SK-N-MC (cell line): ENCODE results near the gene LRRC70.

Experiments used
- EZH2 ChIP-seq: fragments of 200-600 bp; sonication (generic); IDR thresholded peaks from one replicate; pipeline ENCODE4 v1.6.1; 2017; ENCODE audit warnings: antibody characterized with exemption
- POLR2AphosphoS5 ChIP-seq: IDR thresholded peaks from 2 replicates; pipeline ENCODE4 v1.6.1; 2012; ENCODE audit warnings: mild to moderate bottlenecking, low read depth, low read length, borderline replicate concordance

DNA sequence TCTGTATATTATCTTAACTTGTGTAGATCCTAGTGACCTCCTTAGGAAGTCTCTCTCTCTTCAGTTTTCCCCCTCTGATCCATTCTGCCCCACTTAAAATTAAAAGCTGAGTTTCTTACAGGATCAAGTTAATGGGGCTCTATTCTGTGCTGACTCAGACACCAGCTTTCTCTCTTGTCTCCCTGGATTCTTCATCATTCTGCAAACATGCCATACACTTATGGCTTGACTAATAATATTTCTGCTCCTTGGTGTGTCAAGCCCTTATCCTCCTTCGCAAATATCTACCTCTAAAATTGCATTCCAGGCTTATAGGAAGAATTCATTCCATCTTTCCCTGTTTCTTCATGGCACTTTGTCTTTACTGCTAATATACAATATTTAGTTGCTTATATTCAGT lies 18.1 kb downstream of the LRRC70 start:
- TF ChIP-seq EZH2 (no peak), POLR2AphosphoS5 (no peak)
